ENCODE measurements around the gene YAP1.

GRCh38 chr11:102138223-102138622 is 28.0 kb downstream of the YAP1 start:
- no peak for TF ChIP-seq EZH2phosphoT487 (IDR thresholded peaks at IDR 0.05; ENCODE audit: borderline replicate concordance, low read depth, low read length)
- no peak for TF ChIP-seq CTCF (conservative IDR thresholded peaks at IDR 0.05; ENCODE audit: low read length)

All from OCI-LY7 (cell line).